Adrenal gland (tissue), 12 donors: ENCODE results near the gene HMHB1. TPM values are rescaled to one million over a fixed set of nuclear protein-coding genes. Genes with fewer than 3 reads are reported as not detected.

Experiments
- DNase-seq, 7 donors: peaks; one replicate each; pipeline ENCODE4 v3.0.0-alpha.2; 2019 to 2020
- H3K27ac ChIP-seq, 5 donors: fragments of 200-600 bp; sonication (generic) in 4 of 5; 1 replicate in 3 of 5; 2 replicates in 2 of 5; pipeline versions ENCODE4 v1.5.1 to v1.8.0; 2016 to 2020; ENCODE audit warnings: mild to moderate bottlenecking in 1 of 5
- H3K27me3 ChIP-seq: fragments of 200-600 bp; 2 replicates; pipeline ENCODE4 v1.8.0; 2021
- H3K36me3 ChIP-seq, 2 donors: fragments of 200-600 bp; replicated peaks in 1 of 2; 1 replicate in 1 of 2; 2 replicates in 1 of 2; pipeline versions ENCODE4 v1.5.1 to v1.8.0; 2018 to 2022
- H3K4me1 ChIP-seq, 2 donors: fragments of 200-600 bp; replicated peaks in 1 of 2; 1 replicate in 1 of 2; 2 replicates in 1 of 2; pipeline versions ENCODE4 v1.5.1 to v1.8.0; 2018 to 2021
- H3K4me3 ChIP-seq, 4 donors: fragments of 200-600 bp; sonication (generic) in 3 of 4; one replicate each; pipeline ENCODE4 v1.5.1; 2016 to 2018
- H3K9me3 ChIP-seq, 3 donors: fragments of 200-600 bp; sonication (generic) in 1 of 3; replicated peaks in 1 of 3; 1 replicate in 2 of 3; 2 replicates in 1 of 3; pipeline versions ENCODE4 v1.5.1 to v1.8.0; 2016 to 2021
- CTCF ChIP-seq, 6 experiments: fragments of 450-650 bp in 4 of 6; fragments of 200-600 bp in 2 of 6; sonication (generic) in 1 of 6; IDR thresholded peaks; 1 replicate in 5 of 6; 2 replicates in 1 of 6; pipeline versions ENCODE4 v1.5.1 to v1.8.0; 2016 to 2021; ENCODE audit warnings: antibody characterized with exemption in 6 of 6, mild to moderate bottlenecking in 2 of 6, moderate library complexity in 1 of 6
- POLR2A ChIP-seq, 2 donors: fragments of 450-650 bp; IDR thresholded peaks; one replicate each; pipeline ENCODE4 v1.6.1; 2017; ENCODE audit warnings: antibody characterized with exemption in 2 of 2, mild to moderate bottlenecking in 2 of 2, moderate library complexity in 1 of 2
- WGBS, 4 donors: extraction: QIAGEN DNeasy Blood & Tissue Kit in 2 of 4; methylation state at CpG; one replicate each; pipeline versions ENCODE4 v1.1.5 to v1.1.7; 2013 to 2017; 5-methylcytosine and 5-hydroxymethylcytosine counted together
- intact Hi-C, 2 donors: fragments of 100-400 bp; cut with DNase I; formaldehyde crosslinking; loops; one replicate each; pipeline versions ENCODE4 v1.14.1 to v1.15.0; 2022 to 2023
- polyA plus RNA-seq, 3 donors: library from polyadenylated mRNA; stranded (reverse); fragments of 200-250 nt in 2 of 3; fragments of 350-450 nt in 1 of 3; fragmentation: Illumina TruSeq in 1 of 3; extraction: RNeasy Lipid Tissue Mini Kit (QIAGEN cat#74804) in 1 of 3; gene quantifications; one replicate each; pipeline ENCODE4 v1.2.3, GENCODE V29; 2013 to 2014
- total RNA-seq, 9 donors: library from RNA; depleted of rRNA in 4 of 9; stranded (reverse); fragments of >200 nt in 4 of 9; fragments of 120-200 nt in 1 of 9; fragmentation: NEBNext Ultra II Directional in 1 of 9; extraction: Animal tissue kit (Norgen Biotek cat#: 25700) in 1 of 9; gene quantifications; one replicate each; pipeline versions ENCODE4 v1.1.0 to v1.2.4, GENCODE V29; 2013 to 2023
- donor health status: healthy with polysubstance abuse.
- donor health status: Bipolar disorder and iron deficiency.
- donor health status: DM: yes; HTN: yes; CAD: no.
- donor health status: DM: no; HTN: no; CAD: no.
- donor health status: DM: no; HTN: no; CAD: no.
- donor health status: DM: yes; HTN: yes; CAD: no.

HMHB1 gene
- total and polyA plus RNA-seq, 12 donors: not detected

- no peaks in the 10 kb centered on the region for H3K4me1 ChIP-seq
- 53 to 80% (median 63%) methylated on average over 2 to 3 of the region's 3 CpGs for whole genome bisulfite sequencing, 4 donors
These were observed 38.2 kb downstream of the HMHB1 start for GRCh38 chr5:143850050-143850683.

GRCh38 chr5:143851383-143851782, 39.4 kb downstream of the HMHB1 start:
- Histone ChIP-seq H3K27me3 (no peaks in the 10 kb centered on the region), H3K9me3 (no peaks in the 10 kb centered on the region), H3K27ac (no peak overlapping the region), H3K4me1 (no peaks in the 10 kb centered on the region), H3K36me3 (no peaks in the 10 kb centered on the region), H3K4me3 (no peak overlapping the region)
- TF ChIP-seq CTCF (IDR thresholded peaks at IDR 0.05) (no peak), POLR2A (IDR thresholded peaks at IDR 0.05) (no peak)
- DNase-seq: no peak
- intact Hi-C loops: no loop called here

More at GRCh38 chr5:143850050-143850683, 38.2 kb downstream of the HMHB1 start:
- no peak overlapping the region for H3K27ac ChIP-seq
- H3K9me3 ChIP-seq: no peaks in the 10 kb centered on the region
- DNase-seq: no peak
- H3K4me3 ChIP-seq: no peak overlapping the region
- no peaks in the 10 kb centered on the region for H3K36me3 ChIP-seq
- H3K27me3 ChIP-seq: no peaks in the 10 kb centered on the region
- intact Hi-C loops: no loop called here
- TF ChIP-seq POLR2A (IDR thresholded peaks at IDR 0.05) (no peak), CTCF (IDR thresholded peaks at IDR 0.05) (no peak)

- no peak for TF ChIP-seq CTCF (IDR thresholded peaks at IDR 0.05)
- TF ChIP-seq POLR2A (IDR thresholded peaks at IDR 0.05): no peak
- no peak overlapping the region for H3K27ac ChIP-seq
- DNase-seq: no peak
- no peak overlapping the region for H3K4me3 ChIP-seq
- H3K27me3 ChIP-seq: no peaks in the 10 kb centered on the region
- H3K36me3 ChIP-seq: no peaks in the 10 kb centered on the region
- intact Hi-C loops: no loop called here
- H3K4me1 ChIP-seq: no peaks in the 10 kb centered on the region
- 92 to 96% (median 96%) methylated on average over 1 of the region's 1 CpG; no CpG with 5 or more reads in 1 of the 4 donors for WGBS, 4 donors
- no peaks in the 10 kb centered on the region for H3K9me3 ChIP-seq
These were observed 48.2 kb downstream of the HMHB1 start for GRCh38 chr5:143860211-143860610.

- H3K27me3 ChIP-seq: no peaks in the 10 kb centered on the region
- no peak overlapping the region for H3K4me3 ChIP-seq
- no peak overlapping the region for H3K27ac ChIP-seq
- intact Hi-C loops: no loop called here
- TF ChIP-seq CTCF (IDR thresholded peaks at IDR 0.05) (no peak), POLR2A (IDR thresholded peaks at IDR 0.05) (no peak)
- H3K9me3 ChIP-seq: no peaks in the 10 kb centered on the region
- no peak for DNase-seq
- H3K4me1 ChIP-seq: no peaks in the 10 kb centered on the region
- no peaks in the 10 kb centered on the region for H3K36me3 ChIP-seq
These were observed 50.3 kb downstream of the HMHB1 start for GRCh38 chr5:143862271-143862670.
